HG02970 (cell line): ENCODE results near the gene C1orf21.

Experiments
- ATAC-seq: cut with Tn5 transposase; IDR thresholded peaks from one replicate; pipeline ENCODE4 v1.9.1; 2021; ENCODE audit warnings: mild to moderate bottlenecking, moderate library complexity, moderate number of reproducible peaks; ENCODE audit not compliant: unreplicated experiment, low FRiP score

The C1orf21 gene

GRCh38 chr1:184640505-184640904 lies 253.7 kb downstream of the C1orf21 start:
- no peak for ATAC-seq

GRCh38 chr1:184641894-184642293 lies 255.1 kb downstream of the C1orf21 start:
- no peak for ATAC-seq

- no peak for ATAC-seq
These were observed 256.8 kb downstream of the C1orf21 start for GRCh38 chr1:184643661-184644060.

- no peak for ATAC-seq
These were observed 257.9 kb downstream of the C1orf21 start for GRCh38 chr1:184644771-184645170.

- ATAC-seq = no peak
These were observed 259.4 kb downstream of the C1orf21 start for GRCh38 chr1:184646178-184646701.

- no peak for ATAC-seq
These were observed 260.0 kb downstream of the C1orf21 start for GRCh38 chr1:184646824-184647223.

- no peak for ATAC-seq
These were observed 260.6 kb downstream of the C1orf21 start for GRCh38 chr1:184647471-184647870.

- ATAC-seq = no peak
These were observed 261.5 kb downstream of the C1orf21 start for GRCh38 chr1:184648160-184648855.

GRCh38 chr1:184648856-184649201 lies 262.0 kb downstream of the C1orf21 start:
- ATAC-seq = no peak

- no peak for ATAC-seq
These were observed 262.6 kb downstream of the C1orf21 start for GRCh38 chr1:184649451-184649888.

- no peak for ATAC-seq
These were observed 263.5 kb downstream of the C1orf21 start for GRCh38 chr1:184650177-184650866.

- ATAC-seq = no peak
These were observed 268.4 kb downstream of the C1orf21 start for GRCh38 chr1:184655185-184655584.

GRCh38 chr1:184656221-184656620 lies 269.4 kb downstream of the C1orf21 start:
- no peak for ATAC-seq

GRCh38 chr1:184658055-184658454 lies 271.2 kb downstream of the C1orf21 start:
- ATAC-seq = no peak

GRCh38 chr1:184660462-184661191 lies 273.8 kb downstream of the C1orf21 start:
- ATAC-seq = no peak

- no peak for ATAC-seq
These were observed 275.0 kb downstream of the C1orf21 start for GRCh38 chr1:184661801-184662200.

- ATAC-seq = no peak
These were observed 277.3 kb downstream of the C1orf21 start for GRCh38 chr1:184664042-184664660.

- ATAC-seq = no peak
These were observed 277.8 kb downstream of the C1orf21 start for GRCh38 chr1:184664661-184665060.

GRCh38 chr1:184665360-184665759 lies 278.5 kb downstream of the C1orf21 start:
- no peak for ATAC-seq

- ATAC-seq = no peak
These were observed 282.6 kb downstream of the C1orf21 start for GRCh38 chr1:184669391-184669790.
